Measurements from ENCODE around the gene ZNF831. TPM values are rescaled to one million over a fixed set of nuclear protein-coding genes. Genes with fewer than 3 reads are reported as not detected.

The ZNF831 gene
- total and polyA plus RNA-seq, 10 of the 15 experiments (the other 5 are each of a cell fraction or from before 2014, with no cell fraction given): 0.01 to 0.97 (median 0.23) TPM

GRCh38 chr20:59291740-59292383 lies 128.2 kb downstream of the ZNF831 start (continued):
- TF ChIP-seq, protein P1, sequence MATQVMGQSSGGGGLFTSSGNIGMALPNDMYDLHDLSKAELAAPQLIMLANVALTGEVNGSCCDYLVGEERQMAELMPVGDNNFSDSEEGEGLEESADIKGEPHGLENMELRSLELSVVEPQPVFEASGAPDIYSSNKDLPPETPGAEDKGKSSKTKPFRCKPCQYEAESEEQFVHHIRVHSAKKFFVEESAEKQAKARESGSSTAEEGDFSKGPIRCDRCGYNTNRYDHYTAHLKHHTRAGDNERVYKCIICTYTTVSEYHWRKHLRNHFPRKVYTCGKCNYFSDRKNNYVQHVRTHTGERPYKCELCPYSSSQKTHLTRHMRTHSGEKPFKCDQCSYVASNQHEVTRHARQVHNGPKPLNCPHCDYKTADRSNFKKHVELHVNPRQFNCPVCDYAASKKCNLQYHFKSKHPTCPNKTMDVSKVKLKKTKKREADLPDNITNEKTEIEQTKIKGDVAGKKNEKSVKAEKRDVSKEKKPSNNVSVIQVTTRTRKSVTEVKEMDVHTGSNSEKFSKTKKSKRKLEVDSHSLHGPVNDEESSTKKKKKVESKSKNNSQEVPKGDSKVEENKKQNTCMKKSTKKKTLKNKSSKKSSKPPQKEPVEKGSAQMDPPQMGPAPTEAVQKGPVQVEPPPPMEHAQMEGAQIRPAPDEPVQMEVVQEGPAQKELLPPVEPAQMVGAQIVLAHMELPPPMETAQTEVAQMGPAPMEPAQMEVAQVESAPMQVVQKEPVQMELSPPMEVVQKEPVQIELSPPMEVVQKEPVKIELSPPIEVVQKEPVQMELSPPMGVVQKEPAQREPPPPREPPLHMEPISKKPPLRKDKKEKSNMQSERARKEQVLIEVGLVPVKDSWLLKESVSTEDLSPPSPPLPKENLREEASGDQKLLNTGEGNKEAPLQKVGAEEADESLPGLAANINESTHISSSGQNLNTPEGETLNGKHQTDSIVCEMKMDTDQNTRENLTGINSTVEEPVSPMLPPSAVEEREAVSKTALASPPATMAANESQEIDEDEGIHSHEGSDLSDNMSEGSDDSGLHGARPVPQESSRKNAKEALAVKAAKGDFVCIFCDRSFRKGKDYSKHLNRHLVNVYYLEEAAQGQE (IDR thresholded peaks at IDR 0.05; ENCODE audit: low read depth, low read length): no peak
- TF ChIP-seq MEF2B (IDR thresholded peaks at IDR 0.05; ENCODE audit: partially characterized antibody, poor library complexity, severe bottlenecking) (no peak), IKZF1 (conservative IDR thresholded peaks at IDR 0.05) (no peak)

DNA sequence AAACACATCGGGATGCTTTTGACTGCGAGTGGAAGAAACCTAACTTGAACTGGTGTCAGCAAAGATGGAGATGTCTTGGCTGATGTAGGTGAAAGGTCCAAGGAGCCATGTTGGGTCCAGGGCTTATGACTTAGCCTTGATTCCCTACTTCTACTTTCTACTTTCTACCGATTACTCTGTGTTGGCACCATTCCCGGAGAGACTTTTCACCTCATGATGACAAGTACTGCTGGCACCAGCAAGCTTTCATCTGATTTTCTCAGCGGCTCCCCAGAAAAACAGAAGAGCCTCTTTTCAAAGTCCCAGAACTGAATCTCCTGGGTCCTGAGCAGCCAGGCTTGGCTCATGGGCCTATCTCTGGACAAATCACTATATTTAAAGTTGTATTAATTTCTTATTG lies 131.9 kb downstream of the ZNF831 start:
- Histone ChIP-seq H2AFZ (ENCODE audit: control insufficient read depth, low read depth, low read length) (no peak overlapping the region), H3K36me3 (ENCODE audit: control insufficient read depth in 2 of 2, insufficient read depth in 2 of 2, low read length in 1 of 2) (no peaks in the 10 kb centered on the region), H3K4me3 (no peak overlapping the region), H4K20me1 (ENCODE audit: control insufficient read depth, insufficient read depth) (no peaks in the 10 kb centered on the region), H3K27ac (ENCODE audit: control insufficient read depth, insufficient read depth) (no peak overlapping the region), H3K9me3 (replicated peaks; ENCODE audit: control insufficient read depth, insufficient read depth, low read length) (no peaks in the 10 kb centered on the region), H3K4me1 (ENCODE audit: control insufficient read depth, insufficient read depth, low read length) (no peaks in the 10 kb centered on the region), H3K4me2 (ENCODE audit: control insufficient read depth, insufficient read depth) (no peak overlapping the region), H3K9ac (ENCODE audit: control insufficient read depth, insufficient read depth, low read length) (no peak overlapping the region), H3K79me2 (ENCODE audit: control insufficient read depth, insufficient read depth, low read length) (no peaks in the 10 kb centered on the region), H3K27me3 (replicated peaks in 1 of 2; ENCODE audit: control insufficient read depth in 2 of 2, insufficient read depth in 2 of 2, low read length in 1 of 2) (peaks cover 0 to 4% of the 10 kb centered on the region in 2 experiments; a peak in 3 of 4 replicates)
- no peak for DNase-seq (ENCODE audit: low read depth, low spot score)
- 52% methylated on average over 5 of the region's 5 CpGs for WGBS (ENCODE audit: insufficient coverage, insufficient replicate concordance, low lambda C conversion rate, missing lambda C conversion rate)
- no peak for TF ChIP-seq RAD51 (IDR thresholded peaks at IDR 0.05)
- no peak for TF ChIP-seq CEBPB (IDR thresholded peaks at IDR 0.05; ENCODE audit: borderline replicate concordance in 1 of 2, low read depth in 2 of 2, low read length in 2 of 2)
- TF ChIP-seq, protein P2, sequence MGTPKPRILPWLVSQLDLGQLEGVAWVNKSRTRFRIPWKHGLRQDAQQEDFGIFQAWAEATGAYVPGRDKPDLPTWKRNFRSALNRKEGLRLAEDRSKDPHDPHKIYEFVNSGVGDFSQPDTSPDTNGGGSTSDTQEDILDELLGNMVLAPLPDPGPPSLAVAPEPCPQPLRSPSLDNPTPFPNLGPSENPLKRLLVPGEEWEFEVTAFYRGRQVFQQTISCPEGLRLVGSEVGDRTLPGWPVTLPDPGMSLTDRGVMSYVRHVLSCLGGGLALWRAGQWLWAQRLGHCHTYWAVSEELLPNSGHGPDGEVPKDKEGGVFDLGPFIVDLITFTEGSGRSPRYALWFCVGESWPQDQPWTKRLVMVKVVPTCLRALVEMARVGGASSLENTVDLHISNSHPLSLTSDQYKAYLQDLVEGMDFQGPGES (IDR thresholded peaks at IDR 0.05): no peak
- no peak for TF ChIP-seq STAT3 (IDR thresholded peaks at IDR 0.05; ENCODE audit: low read depth, low read length)
- TF ChIP-seq, protein P3, sequence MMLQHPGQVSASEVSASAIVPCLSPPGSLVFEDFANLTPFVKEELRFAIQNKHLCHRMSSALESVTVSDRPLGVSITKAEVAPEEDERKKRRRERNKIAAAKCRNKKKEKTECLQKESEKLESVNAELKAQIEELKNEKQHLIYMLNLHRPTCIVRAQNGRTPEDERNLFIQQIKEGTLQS (IDR thresholded peaks at IDR 0.05; ENCODE audit: borderline replicate concordance, extremely low read depth, low read depth, low read length): no peak
- no peak for TF ChIP-seq YBX1 (IDR thresholded peaks at IDR 0.05)
- TF ChIP-seq SMARCA5 (IDR thresholded peaks at IDR 0.05): no peak
- no peak for TF ChIP-seq RCOR1 (conservative IDR thresholded peaks at IDR 0.05; ENCODE audit: low read depth, low read length)
- no peak for TF ChIP-seq IRF4 (IDR thresholded peaks at IDR 0.05; ENCODE audit: low read depth, low read length)
- TF ChIP-seq RB1 (IDR thresholded peaks at IDR 0.05; ENCODE audit: borderline replicate concordance): no peak
- no peak for TF ChIP-seq SREBF1 (IDR thresholded peaks at IDR 0.05; ENCODE audit: low read length)
- TF ChIP-seq MEF2A (IDR thresholded peaks at IDR 0.05; ENCODE audit: insufficient read depth, low read depth, low read length): no peak
- ATAC-seq: no peak
- RAD21 ChIA-PET (ENCODE audit: unreplicated experiment): no interaction called here
- BruUV-seq (replicated peaks): no TSS peak
- no peak for FAIRE-seq
- SMC1A ChIA-PET (ENCODE audit: uncharacterized antibody, unreplicated experiment): no interaction called here
- in situ Hi-C loops (cut with MboI) (no loop called here), intact Hi-C loops (cut with micrococcal nuclease; ENCODE audit: unreplicated experiment) (no loop called here)
- POLR2A ChIA-PET: no interaction called here
- CTCF ChIA-PET: no interaction called here

Data from GM12878 (cell line).